IPS-15b (cell line): ENCODE data around the gene DOCK8.

Source experiments
- H3K27me3 ChIP-seq: one replicate; pipeline ENCODE4 v1.6.1; 2013; ENCODE audit warnings: low read length; ENCODE audit not compliant: control insufficient read depth, insufficient read depth
- H3K36me3 ChIP-seq: one replicate; pipeline ENCODE4 v1.6.1; 2013; ENCODE audit warnings: low read length; ENCODE audit not compliant: control insufficient read depth, insufficient read depth
- H3K4me1 ChIP-seq: one replicate; pipeline ENCODE4 v1.6.1; 2013; ENCODE audit warnings: mild to moderate bottlenecking, low read length; ENCODE audit not compliant: control insufficient read depth, insufficient read depth
- H3K4me3 ChIP-seq: one replicate; pipeline ENCODE4 v1.5.1; 2013; ENCODE audit warnings: low read depth, low read length
- H3K9ac ChIP-seq: one replicate; pipeline ENCODE4 v1.6.1; 2013; ENCODE audit warnings: low read depth, mild to moderate bottlenecking, low read length
- H3K9me3 ChIP-seq: one replicate; pipeline ENCODE4 v1.6.1; 2013; ENCODE audit warnings: mild to moderate bottlenecking, low read length; ENCODE audit not compliant: control insufficient read depth, insufficient read depth

The DOCK8 gene

GRCh38 chr9:362561-363273 is 148.1 kb downstream of the DOCK8 start:
- H3K9me3 ChIP-seq, result no peaks in the 10 kb centered on the region
- no peaks in the 10 kb centered on the region for H3K4me1 ChIP-seq
- no peaks in the 10 kb centered on the region for H3K27me3 ChIP-seq
- H3K9ac ChIP-seq, result no peak overlapping the region
- no peaks in the 10 kb centered on the region for H3K36me3 ChIP-seq
- no peak overlapping the region for H3K4me3 ChIP-seq

- H3K4me1 ChIP-seq, result no peaks in the 10 kb centered on the region
- no peaks in the 10 kb centered on the region for H3K36me3 ChIP-seq
- no peak overlapping the region for H3K9ac ChIP-seq
- H3K4me3 ChIP-seq, result no peak overlapping the region
- no peaks in the 10 kb centered on the region for H3K27me3 ChIP-seq
- no peaks in the 10 kb centered on the region for H3K9me3 ChIP-seq
Measured at GRCh38 chr9:363274-363612, 148.6 kb downstream of the DOCK8 start.

- H3K4me1 ChIP-seq, result no peaks in the 10 kb centered on the region
- no peak overlapping the region for H3K9ac ChIP-seq
- no peaks in the 10 kb centered on the region for H3K9me3 ChIP-seq
- no peaks in the 10 kb centered on the region for H3K36me3 ChIP-seq
- H3K4me3 ChIP-seq, result no peak overlapping the region
- H3K27me3 ChIP-seq, result no peaks in the 10 kb centered on the region
Measured at GRCh38 chr9:365436-365835, 150.8 kb downstream of the DOCK8 start.

GRCh38 chr9:366620-367019 is 152.0 kb downstream of the DOCK8 start:
- no peaks in the 10 kb centered on the region for H3K36me3 ChIP-seq
- H3K9ac ChIP-seq, result no peak overlapping the region
- H3K27me3 ChIP-seq, result no peaks in the 10 kb centered on the region
- H3K9me3 ChIP-seq, result no peaks in the 10 kb centered on the region
- H3K4me1 ChIP-seq, result peaks cover 3% of the 10 kb centered on the region
- H3K4me3 ChIP-seq, result no peak overlapping the region

- Histone ChIP-seq H3K27me3 (no peaks in the 10 kb centered on the region), H3K4me3 (no peak overlapping the region), H3K4me1 (peaks cover 3% of the 10 kb centered on the region), H3K36me3 (no peaks in the 10 kb centered on the region), H3K9me3 (no peaks in the 10 kb centered on the region), H3K9ac (no peak overlapping the region)
Measured at GRCh38 chr9:370086-370485, 155.4 kb downstream of the DOCK8 start.

- Histone ChIP-seq H3K4me3 (no peak overlapping the region), H3K9ac (no peak overlapping the region), H3K4me1 (peaks cover 3% of the 10 kb centered on the region), H3K9me3 (no peaks in the 10 kb centered on the region), H3K36me3 (no peaks in the 10 kb centered on the region), H3K27me3 (no peaks in the 10 kb centered on the region)
Measured at GRCh38 chr9:371349-371748, 156.7 kb downstream of the DOCK8 start.

- H3K4me1 ChIP-seq, result peaks cover 3% of the 10 kb centered on the region
- H3K36me3 ChIP-seq, result no peaks in the 10 kb centered on the region
- no peak overlapping the region for H3K9ac ChIP-seq
- no peaks in the 10 kb centered on the region for H3K9me3 ChIP-seq
- no peaks in the 10 kb centered on the region for H3K27me3 ChIP-seq
- no peak overlapping the region for H3K4me3 ChIP-seq
Measured at GRCh38 chr9:372128-372527, 157.5 kb downstream of the DOCK8 start.

GRCh38 chr9:373759-374206 is 159.1 kb downstream of the DOCK8 start:
- Histone ChIP-seq H3K9me3 (no peaks in the 10 kb centered on the region), H3K4me1 (peaks cover 3% of the 10 kb centered on the region), H3K4me3 (no peak overlapping the region), H3K36me3 (no peaks in the 10 kb centered on the region), H3K27me3 (no peaks in the 10 kb centered on the region), H3K9ac (no peak overlapping the region)

GRCh38 chr9:374736-375135 is 160.1 kb downstream of the DOCK8 start:
- no peak overlapping the region for H3K4me3 ChIP-seq
- H3K9me3 ChIP-seq, result no peaks in the 10 kb centered on the region
- H3K36me3 ChIP-seq, result no peaks in the 10 kb centered on the region
- H3K9ac ChIP-seq, result no peak overlapping the region
- H3K27me3 ChIP-seq, result no peaks in the 10 kb centered on the region
- peaks cover 3% of the 10 kb centered on the region for H3K4me1 ChIP-seq

- H3K9ac ChIP-seq, result no peak overlapping the region
- H3K36me3 ChIP-seq, result no peaks in the 10 kb centered on the region
Measured at GRCh38 chr9:376115-376514, 161.4 kb downstream of the DOCK8 start.

GRCh38 chr9:378263-378662 is 163.6 kb downstream of the DOCK8 start:
- Histone ChIP-seq H3K9me3 (no peaks in the 10 kb centered on the region), H3K36me3 (no peaks in the 10 kb centered on the region), H3K27me3 (no peaks in the 10 kb centered on the region), H3K4me1 (no peaks in the 10 kb centered on the region), H3K9ac (no peak overlapping the region), H3K4me3 (no peak overlapping the region)

More at GRCh38 chr9:376115-376514, 161.4 kb downstream of the DOCK8 start:
- H3K4me3 ChIP-seq, result no peak overlapping the region
- no peaks in the 10 kb centered on the region for H3K9me3 ChIP-seq
- peaks cover 3% of the 10 kb centered on the region for H3K4me1 ChIP-seq
- H3K27me3 ChIP-seq, result no peaks in the 10 kb centered on the region

GRCh38 chr9:382383-382782 is 167.7 kb downstream of the DOCK8 start:
- H3K27me3 ChIP-seq, result no peaks in the 10 kb centered on the region

More at GRCh38 chr9:382383-382782, 167.7 kb downstream of the DOCK8 start:
- H3K4me1 ChIP-seq, result no peaks in the 10 kb centered on the region
- H3K9me3 ChIP-seq, result no peaks in the 10 kb centered on the region
- H3K36me3 ChIP-seq, result no peaks in the 10 kb centered on the region
- no peak overlapping the region for H3K9ac ChIP-seq
- H3K4me3 ChIP-seq, result no peak overlapping the region
